Activated CD8-positive, alpha-beta memory T cell treated with anti-CD3 and anti-CD28 coated beads for 48 hours (primary cell): ENCODE results near the gene NLGN4X.

Experiments used
- DNase-seq, 3 experiments: peaks; one replicate each; pipeline ENCODE4 v3.0.0-alpha.2; 2020; ENCODE audit warnings: low read depth in 2 of 3, low spot score in 2 of 3

Gene NLGN4X

DNA sequence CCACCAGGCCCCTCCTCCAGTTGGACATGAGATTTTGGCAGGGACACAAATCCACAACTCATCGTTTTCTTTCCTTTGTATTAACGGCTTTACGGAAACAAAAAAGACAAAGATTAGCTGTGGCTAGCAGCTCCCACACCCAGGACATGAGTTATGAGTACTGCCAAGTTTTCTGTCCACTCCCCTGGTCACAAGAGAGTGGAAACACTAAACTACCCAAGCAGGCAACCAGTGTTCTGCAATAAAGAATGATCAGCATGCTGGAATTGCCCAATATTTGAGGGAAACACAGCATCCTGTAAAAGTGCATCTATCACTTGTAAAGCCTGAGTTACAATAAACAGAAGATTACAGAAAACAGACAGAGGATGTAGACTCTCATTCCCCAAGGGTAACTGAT is 358.4 kb downstream of the NLGN4X start:
- DNase-seq: no peak

DNA sequence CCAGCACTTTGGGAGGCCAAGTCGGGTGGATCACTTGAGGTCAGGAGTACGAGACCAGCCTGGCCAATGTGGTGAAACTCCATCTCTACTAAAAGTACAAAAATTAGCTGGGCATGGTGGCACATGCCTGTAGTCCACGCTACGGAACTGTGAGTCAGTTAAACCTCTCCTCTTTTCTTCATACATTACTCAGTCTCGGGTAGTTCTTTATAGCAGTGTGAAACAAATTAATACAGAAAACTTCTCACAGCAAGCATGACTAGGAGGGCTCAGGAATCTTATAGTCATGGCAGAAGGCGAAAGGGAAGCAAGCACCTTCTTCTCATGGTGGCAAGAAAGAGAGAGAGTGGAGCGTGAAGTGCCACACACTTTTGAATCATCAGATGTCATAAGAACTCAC is 358.9 kb downstream of the NLGN4X start:
- DNase-seq: no peak

DNA sequence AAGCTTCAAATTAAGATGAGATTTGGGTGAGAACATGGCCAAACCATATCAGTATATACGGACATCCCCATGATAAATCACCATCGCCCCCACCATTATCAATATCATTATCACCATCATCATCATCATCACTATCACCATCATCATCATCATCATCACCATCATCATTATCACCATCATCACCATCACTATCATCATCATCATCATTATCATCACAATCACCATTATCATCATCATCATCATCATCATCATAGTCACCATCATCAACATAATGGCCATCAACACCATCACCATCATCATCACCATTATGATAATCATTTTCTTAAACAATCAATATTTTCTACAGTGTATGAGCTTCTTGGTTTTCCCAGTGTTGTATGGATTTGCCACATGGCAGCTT is 360.9 kb downstream of the NLGN4X start:
- no peak for DNase-seq

DNA sequence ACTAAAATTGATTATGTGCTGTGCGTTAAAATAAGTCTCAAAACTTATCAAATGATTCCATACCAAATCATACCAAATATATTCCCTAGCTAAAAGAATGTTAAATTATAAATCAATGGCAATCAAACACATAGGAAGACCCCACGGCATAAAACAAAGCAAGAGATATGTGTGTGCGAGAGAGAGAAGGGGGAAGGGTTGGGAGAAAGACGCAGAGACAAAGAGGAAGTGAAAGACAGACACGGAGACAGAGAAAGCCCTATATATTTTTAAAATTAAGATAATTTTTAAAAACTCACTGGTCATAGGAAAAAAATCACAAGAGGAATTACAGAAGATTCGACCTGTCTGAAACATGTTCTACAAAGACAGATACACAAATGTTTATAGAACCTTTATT is 371.4 kb downstream of the NLGN4X start:
- DNase-seq: no peak

DNA sequence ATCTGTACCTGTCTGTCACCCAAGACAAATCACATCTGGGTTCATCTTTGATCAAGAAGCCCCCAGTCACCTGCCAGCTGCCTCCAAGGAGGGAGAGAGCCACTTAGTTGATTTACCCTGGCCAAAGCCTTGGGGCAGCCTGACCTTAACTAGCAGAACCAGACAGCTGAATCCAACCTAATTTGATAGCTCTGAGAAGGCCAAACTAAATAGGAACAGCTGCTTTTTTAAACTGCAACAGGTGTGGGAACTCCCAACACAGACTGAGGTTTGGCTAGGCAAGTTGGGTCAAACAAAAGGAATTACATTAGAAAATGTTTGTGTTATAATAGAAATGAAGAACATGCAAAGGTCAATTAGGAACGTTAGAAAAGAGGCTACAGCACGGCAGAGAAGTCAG is 375.7 kb downstream of the NLGN4X start:
- no peak for DNase-seq

DNA sequence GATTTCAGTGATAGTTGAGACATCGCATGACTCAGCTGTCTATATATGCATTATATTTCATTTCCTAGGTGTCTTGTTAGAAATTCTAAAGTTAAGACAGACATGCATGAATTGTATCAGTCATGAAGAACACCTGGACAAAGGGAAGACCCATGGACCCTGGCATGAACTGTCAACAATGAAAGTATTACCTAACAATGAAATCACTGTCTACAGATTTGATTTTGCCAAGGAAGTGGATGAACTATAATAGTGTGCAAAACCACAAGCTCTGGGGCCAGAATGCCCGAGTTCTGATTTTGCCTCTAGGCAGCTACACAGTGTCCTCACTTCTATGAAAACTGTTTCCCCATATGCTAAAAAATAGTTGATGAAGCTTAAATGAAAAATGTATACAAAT is 386.1 kb downstream of the NLGN4X start:
- no peak for DNase-seq
